ENCODE data around the gene SLC38A11. TPM values are rescaled to one million over a fixed set of nuclear protein-coding genes. Genes with fewer than 3 reads are reported as not detected.

Gene SLC38A11
- polyA plus RNA-seq, 1 of the 3 experiments (the other 2 are of a cell fraction) = not detected

GRCh38 chr2:164920430-164920829, 34.9 kb downstream of the SLC38A11 start:
- 9% methylated on average over 4 of the region's 4 CpGs for WGBS (ENCODE audit: low lambda C conversion rate)
- Histone ChIP-seq H3K36me3 (replicated peaks in 1 of 2; ENCODE audit: control insufficient read depth in 1 of 2, insufficient read depth in 2 of 2, low read length in 1 of 2) (no peaks in the 10 kb centered on the region), H3K9me3 (no peaks in the 10 kb centered on the region), H3F3A (replicated peaks; ENCODE audit: insufficient read depth) (peaks cover 12% of the 10 kb centered on the region), H3K27me3 (ENCODE audit: insufficient read depth) (no peaks in the 10 kb centered on the region), H3K4me1 (ENCODE audit: control insufficient read depth in 1 of 2, insufficient read depth in 2 of 2, low read depth in 1 of 2, low read length in 1 of 2) (no peaks in the 10 kb centered on the region), H3K9me2 (no peaks in the 10 kb centered on the region), H3K4me2 (peak overlapping the region; percentile 78), H3K27ac (ENCODE audit: low read depth in 2 of 2, low read length in 1 of 2) (peak overlapping the region; percentile 55 to 86; a peak in 3 of 4 replicates), H3K79me2 (ENCODE audit: insufficient read depth) (no peaks in the 10 kb centered on the region), H3K9ac (peak overlapping the region; percentile 78), H4K20me1 (ENCODE audit: insufficient read depth) (no peaks in the 10 kb centered on the region), H2AFZ (ENCODE audit: low read depth) (peak overlapping the region; percentile 98), H3K4me3 (ENCODE audit: low read depth in 2 of 2, low read length in 1 of 2) (peak overlapping the region; percentile 16 to 51; a peak in 2 of 4 replicates)
- POLR2A ChIA-PET = no interaction called here
- CTCF ChIA-PET = interaction anchor here (0.8 to 1.0 kb wide), 2 partner anchors 182 to 284 kb away, joined by 3 read pairs; no protein-coding TSS in a partner anchor
- no peak for DNase-seq
- TF ChIP-seq EP300 (IDR thresholded peaks at IDR 0.05; ENCODE audit: borderline replicate concordance in 1 of 2, low read depth in 1 of 2, low read length in 1 of 2) = peak in 1 of 2 experiments; percentile 57; a peak in 1 of 4 replicates
- peak; percentile 87 for TF ChIP-seq FOSL2 (IDR thresholded peaks at IDR 0.05; ENCODE audit: borderline replicate concordance, low read depth)
- 0 out of 2 replicates have a peak, but pooled peaks have one; percentile 19 for TF ChIP-seq MAX (IDR thresholded peaks at IDR 0.05; ENCODE audit: low read depth)
- peak; percentile 38; the same call in 1 of the 2 replicates for TF ChIP-seq TEAD4 (IDR thresholded peaks at IDR 0.05; ENCODE audit: borderline replicate concordance, insufficient read depth)
- peak; percentile 67 for TF ChIP-seq TCF12 (IDR thresholded peaks at IDR 0.05)
- no peak for TF ChIP-seq CHD2 (IDR thresholded peaks at IDR 0.05; ENCODE audit: low read length, partially characterized antibody)
- peak; percentile 79 for TF ChIP-seq JUND (IDR thresholded peaks at IDR 0.05)
- peak; percentile 20; the same call in 1 of the 2 replicates for TF ChIP-seq NFIC (IDR thresholded peaks at IDR 0.05; ENCODE audit: borderline replicate concordance)
- peak; percentile 60; the same call in 1 of the 2 replicates for TF ChIP-seq POLR2AphosphoS5 (IDR thresholded peaks at IDR 0.05; ENCODE audit: low read depth, low read length)
- no peak for TF ChIP-seq YY1 (IDR thresholded peaks at IDR 0.05; ENCODE audit: low read depth)
- TF ChIP-seq TAF1 (IDR thresholded peaks at IDR 0.05; ENCODE audit: borderline replicate concordance, low read depth, low read length) = 0 out of 2 replicates have a peak, but pooled peaks have one; percentile 22
- no peak for TF ChIP-seq RCOR1 (IDR thresholded peaks at IDR 0.05; ENCODE audit: low read length)
- no peak for TF ChIP-seq ZBTB33 (IDR thresholded peaks at IDR 0.05; ENCODE audit: borderline replicate concordance, low read depth)

GRCh38 chr2:164917296-164917903, 37.9 kb downstream of the SLC38A11 start:
- DNase-seq = peak; percentile 15
- Histone ChIP-seq H3K4me3 (ENCODE audit: low read depth in 2 of 2, low read length in 1 of 2) (no peak overlapping the region), H3K79me2 (ENCODE audit: insufficient read depth) (no peaks in the 10 kb centered on the region), H3K9ac (no peak overlapping the region), H3K4me1 (ENCODE audit: control insufficient read depth in 1 of 2, insufficient read depth in 2 of 2, low read depth in 1 of 2, low read length in 1 of 2) (peaks cover 0 to 7% of the 10 kb centered on the region in 2 experiments; a peak in 2 of 4 replicates), H3K27me3 (ENCODE audit: insufficient read depth) (no peaks in the 10 kb centered on the region), H3K36me3 (replicated peaks in 1 of 2; ENCODE audit: control insufficient read depth in 1 of 2, insufficient read depth in 2 of 2, low read length in 1 of 2) (no peaks in the 10 kb centered on the region), H3F3A (replicated peaks; ENCODE audit: insufficient read depth) (peaks cover 14% of the 10 kb centered on the region), H4K20me1 (ENCODE audit: insufficient read depth) (no peaks in the 10 kb centered on the region), H3K9me2 (no peaks in the 10 kb centered on the region), H3K27ac (ENCODE audit: low read depth in 2 of 2, low read length in 1 of 2) (no peak overlapping the region), H3K9me3 (no peaks in the 10 kb centered on the region), H2AFZ (ENCODE audit: low read depth) (0 out of 2 replicates have a peak overlapping the region, but pooled peaks have one; percentile 31), H3K4me2 (no peak overlapping the region)
- CTCF ChIA-PET = interaction anchor here (0.9 to 2.4 kb wide), 5 partner anchors 167 to 183 kb away, joined by 3 to 22 read pairs (median 5); no protein-coding TSS in a partner anchor
- TF ChIP-seq CTCF (IDR thresholded peaks at IDR 0.05) (peak; percentile 59), RAD21 (IDR thresholded peaks at IDR 0.05; ENCODE audit: low read length) (peak; percentile 85), TCF12 (IDR thresholded peaks at IDR 0.05) (no peak), ELF1 (IDR thresholded peaks at IDR 0.05) (no peak), MAX (IDR thresholded peaks at IDR 0.05; ENCODE audit: low read depth) (no peak), SMC3 (IDR thresholded peaks at IDR 0.05; ENCODE audit: low read depth, low read length) (peak; percentile 82), TAF1 (IDR thresholded peaks at IDR 0.05; ENCODE audit: borderline replicate concordance, low read depth, low read length) (no peak), EZH2phosphoT487 (IDR thresholded peaks at IDR 0.05; ENCODE audit: borderline replicate concordance, low read depth) (no peak)
- POLR2A ChIA-PET = no interaction called here
- WGBS (ENCODE audit: low lambda C conversion rate) = 46% methylated on average over 3 of the region's 3 CpGs

Data from SK-N-SH (cell line).